ELR (cell line): Measurements from ENCODE around the gene CDH23.
A peak's percentile ranks its signal among the peaks of the same experiment; 100 is the strongest.

ENCODE experiments used
- DNase-seq: peaks from one replicate; pipeline ENCODE4 v3.0.0-alpha.2; 2015; ENCODE audit warnings: low read depth

Gene CDH23

GRCh38 chr10:71660313-71660712, 263.6 kb downstream of the CDH23 start:
- no peak for DNase-seq

GRCh38 chr10:71661060-71661622, 264.4 kb downstream of the CDH23 start:
- no peak for DNase-seq

GRCh38 chr10:71661779-71662336, 265.1 kb downstream of the CDH23 start:
- DNase-seq = no peak

- DNase-seq = peak; percentile 12
Measured at GRCh38 chr10:71663311-71663710, 266.6 kb downstream of the CDH23 start.

DNA sequence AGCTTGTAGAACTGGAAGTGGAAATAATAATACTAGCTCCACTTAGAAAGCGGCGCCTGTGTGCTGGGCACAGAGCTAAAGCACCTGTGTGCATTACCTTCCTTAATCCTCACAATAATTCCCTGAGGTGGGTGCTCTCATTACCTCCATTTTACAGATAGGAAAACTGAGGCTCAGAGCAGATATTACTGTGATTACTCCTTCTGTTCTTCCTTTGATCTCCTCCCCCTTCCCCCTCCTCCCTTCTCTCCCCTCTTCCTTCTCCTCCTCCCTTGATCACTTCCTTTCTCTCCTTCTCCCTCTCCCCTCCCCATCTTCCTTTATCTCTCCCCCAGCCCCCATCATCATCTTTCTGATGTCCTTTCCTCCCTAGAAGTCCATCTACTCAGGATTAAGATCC, 267.9 kb downstream of the CDH23 start:
- no peak for DNase-seq

DNA sequence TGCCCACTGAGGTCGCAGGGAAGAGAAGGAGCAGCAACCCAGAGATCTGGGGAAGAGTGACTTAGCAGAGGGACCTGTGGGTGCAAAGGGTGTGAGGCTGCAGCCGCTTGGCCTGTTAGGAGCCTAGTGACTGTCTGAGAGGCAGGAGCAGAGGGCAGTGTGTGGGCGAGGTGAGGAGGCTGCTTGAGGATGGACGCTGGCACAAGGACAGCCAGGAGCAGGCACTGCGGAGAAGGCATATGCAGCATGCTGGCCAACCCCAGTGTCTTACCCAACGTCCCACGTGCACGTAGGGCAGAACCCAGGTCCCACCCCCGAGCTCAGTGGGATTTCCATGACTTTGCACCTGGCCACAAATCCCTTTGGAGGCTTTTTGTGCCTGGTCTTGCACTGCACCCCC, 268.7 kb downstream of the CDH23 start:
- no peak for DNase-seq

DNA sequence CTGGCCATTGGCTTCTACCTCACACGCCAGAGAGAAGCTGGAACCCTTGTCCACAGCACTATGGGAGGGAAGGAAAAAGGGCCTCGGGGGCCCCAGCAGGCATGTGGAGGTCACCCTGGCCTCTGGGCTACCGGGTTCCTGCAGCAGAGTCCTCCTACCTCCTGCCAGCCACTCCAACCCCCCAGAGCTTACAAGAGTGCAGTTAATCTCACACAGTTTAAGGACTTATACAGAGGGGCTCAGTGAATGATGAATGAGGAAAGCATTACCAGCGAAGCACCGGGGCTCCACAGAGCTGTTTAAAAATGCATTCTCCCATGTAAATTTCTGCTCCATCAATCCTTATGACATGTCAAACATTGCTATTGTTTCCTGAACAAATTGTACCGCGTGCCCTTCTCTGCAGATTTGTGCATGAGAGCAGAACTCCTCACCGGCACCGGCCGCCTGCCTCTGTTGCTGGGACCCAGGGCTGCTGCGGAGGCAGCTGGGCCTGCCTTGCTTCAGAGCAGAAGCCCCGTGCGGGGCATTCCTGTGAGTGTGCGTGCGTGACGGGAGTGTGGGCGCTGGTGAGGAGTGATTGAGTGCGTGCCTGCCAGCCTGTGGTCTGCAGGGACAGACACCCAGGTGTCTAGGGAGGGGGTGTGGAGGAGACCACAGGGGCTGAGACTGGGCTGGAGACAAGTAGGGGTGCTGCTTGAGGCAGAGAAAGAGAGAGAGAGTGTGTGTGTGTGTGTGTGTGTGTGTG, 270.1 kb downstream of the CDH23 start:
- no peak for DNase-seq

DNA sequence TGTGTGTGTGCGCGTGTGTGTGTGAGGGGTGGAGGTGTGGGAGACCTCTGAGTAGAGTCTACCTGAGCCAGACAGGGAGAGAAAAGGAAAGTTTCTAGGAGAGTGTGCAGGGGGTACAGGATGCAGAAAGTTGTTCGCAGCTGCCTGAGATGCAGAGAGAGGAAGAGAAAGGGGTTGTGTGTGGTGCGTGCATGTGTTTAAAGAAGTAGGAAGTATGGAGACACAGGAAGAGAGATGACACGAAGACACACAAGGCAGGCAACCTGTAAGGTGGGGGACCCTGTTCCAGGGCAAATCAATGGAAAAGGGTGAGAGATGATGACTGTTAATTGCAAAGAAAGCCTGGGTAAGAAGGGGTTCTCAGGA, 270.6 kb downstream of the CDH23 start:
- DNase-seq = no peak

DNA sequence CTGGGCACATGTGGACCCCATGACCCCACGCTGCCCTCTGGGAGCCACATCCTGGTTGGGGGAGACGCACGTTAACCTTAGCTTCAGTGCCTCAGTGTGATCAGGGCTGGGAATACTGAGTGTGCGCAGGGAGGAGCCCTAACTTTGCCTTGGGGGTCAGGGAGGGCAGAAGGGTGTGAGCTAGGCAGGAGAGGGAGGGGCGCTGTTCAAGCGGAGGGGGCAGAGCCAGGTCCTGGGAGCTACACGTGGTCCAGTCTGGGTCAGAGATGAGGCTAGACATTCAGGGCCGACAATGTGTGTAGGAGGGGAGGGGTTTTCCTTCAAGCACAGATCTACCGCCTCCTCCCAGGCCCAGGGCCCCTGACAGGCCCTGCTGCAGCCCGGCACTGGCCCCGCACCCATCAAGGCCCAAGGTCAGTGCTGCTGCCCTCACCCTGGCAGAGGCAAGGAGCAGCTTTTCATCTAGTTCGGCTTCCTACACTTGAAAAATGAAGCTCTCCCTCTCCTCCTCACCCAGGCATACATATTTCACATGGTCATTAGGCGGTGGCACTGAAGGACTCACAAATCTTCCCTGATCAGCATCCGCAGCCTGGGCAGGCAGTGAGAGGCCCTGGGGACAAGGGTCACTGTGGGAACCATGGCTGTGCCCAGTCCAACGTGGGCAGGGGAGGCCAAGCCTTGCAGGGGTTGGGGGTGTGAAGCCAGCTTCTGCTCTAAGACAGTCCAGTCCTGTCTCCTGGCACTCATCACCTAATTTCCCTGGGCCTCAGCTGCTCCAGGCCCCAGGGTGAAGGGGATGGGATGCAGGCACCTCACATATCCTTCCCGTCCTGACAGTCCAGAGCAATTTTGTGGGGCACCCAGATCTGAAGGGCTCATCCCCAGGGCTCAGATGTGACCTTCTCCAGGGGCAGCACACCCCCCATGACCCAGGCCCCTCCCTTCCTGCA, 275.6 kb downstream of the CDH23 start:
- no peak for DNase-seq

GRCh38 chr10:71675295-71675970, 278.7 kb downstream of the CDH23 start:
- no peak for DNase-seq

- no peak for DNase-seq
Measured at GRCh38 chr10:71677261-71677660, 280.5 kb downstream of the CDH23 start.

- no peak for DNase-seq
Measured at GRCh38 chr10:71678057-71678805, 281.5 kb downstream of the CDH23 start.

DNA sequence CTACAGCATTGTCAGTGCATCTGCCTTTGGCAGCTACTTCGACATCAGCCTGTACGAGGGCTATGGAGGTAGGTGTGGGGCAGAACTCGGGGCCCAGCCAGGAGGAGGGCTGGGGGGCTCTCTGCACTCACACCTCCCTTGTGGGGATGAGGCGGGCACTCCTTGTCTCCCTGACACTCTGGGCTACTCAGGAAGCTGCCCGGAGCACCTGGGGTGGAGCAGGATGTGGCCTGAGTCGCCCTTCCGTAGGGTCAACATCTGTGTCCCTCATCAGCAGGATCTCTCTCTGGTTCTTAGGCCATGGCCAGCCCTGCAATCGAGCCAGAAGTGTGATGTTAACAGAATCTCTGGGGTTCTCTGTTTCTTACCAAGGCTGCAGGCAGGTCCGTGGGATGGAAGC, 282.7 kb downstream of the CDH23 start:
- no peak for DNase-seq

DNA sequence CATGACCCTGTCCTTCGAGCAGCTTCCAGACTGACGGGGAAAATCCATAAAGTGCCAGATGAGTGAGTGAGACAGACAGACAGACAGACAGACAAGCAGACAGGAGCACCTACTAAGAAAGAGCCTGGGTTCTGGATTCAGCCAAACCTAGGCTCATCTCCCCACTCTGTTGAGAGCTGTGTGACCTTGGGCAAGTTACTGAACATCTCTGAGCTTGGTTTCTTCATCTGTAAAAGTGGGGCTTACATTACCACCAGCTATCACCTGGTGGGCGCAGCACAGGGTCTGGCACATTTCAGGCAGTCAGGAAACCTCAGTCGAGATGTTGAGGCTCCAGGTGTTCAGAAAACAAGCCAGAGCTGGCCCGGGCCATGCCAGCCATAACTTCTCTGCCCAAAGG, 285.3 kb downstream of the CDH23 start:
- no peak for DNase-seq

DNA sequence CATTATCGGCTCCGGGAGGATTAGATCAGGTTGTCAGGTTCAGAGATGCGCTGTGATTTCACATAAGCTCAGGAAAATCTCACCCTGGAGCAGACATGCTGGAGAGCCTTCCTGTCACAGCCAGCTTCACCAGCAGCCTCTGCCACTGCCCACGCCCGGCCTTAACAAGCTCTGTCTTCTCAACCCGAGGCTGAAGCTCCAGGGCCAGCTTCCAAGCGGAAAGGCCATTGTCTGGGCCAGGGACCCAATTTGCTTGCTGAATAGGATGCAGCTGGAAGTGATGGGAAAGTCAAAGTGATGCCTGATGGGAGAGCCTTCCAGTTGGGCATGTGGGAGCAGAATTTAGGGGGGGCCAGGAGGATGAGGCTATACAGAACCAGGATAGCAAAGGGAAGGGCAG, 286.6 kb downstream of the CDH23 start:
- DNase-seq = no peak

- DNase-seq = peak; percentile 37
Measured at GRCh38 chr10:71684356-71685173, 287.8 kb downstream of the CDH23 start.

DNA sequence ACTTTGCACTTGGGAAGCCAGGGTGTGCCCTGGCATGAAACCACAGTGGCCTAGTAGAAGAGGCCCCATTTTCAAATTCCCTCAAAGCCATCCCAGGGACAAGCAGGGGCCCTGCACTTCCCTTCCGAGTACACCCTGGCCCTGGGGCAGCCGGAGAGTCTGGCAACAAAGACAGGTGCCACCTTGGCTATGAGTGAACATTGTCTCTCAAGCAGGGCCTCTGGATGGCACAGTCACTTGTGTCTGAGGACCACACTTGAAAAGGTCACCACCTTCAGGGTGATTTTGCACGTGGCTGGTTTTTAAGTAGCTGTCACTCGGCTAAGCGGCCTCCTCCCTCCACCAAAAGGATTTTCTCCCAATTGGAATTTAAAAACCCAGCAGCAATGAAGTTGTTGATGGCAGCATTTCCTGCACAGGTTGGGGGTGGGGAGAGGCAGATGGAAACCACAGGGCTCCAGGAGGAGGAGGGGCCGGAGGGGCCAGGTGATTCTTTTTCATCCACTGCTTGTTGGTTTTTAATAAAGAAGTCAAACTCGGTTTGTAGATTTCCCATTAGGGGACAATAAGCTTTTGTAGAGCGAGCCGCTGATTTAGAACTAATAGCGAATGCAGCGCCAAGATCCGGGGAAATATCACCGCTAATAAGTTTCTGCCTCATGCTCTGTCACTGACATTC, 289.0 kb downstream of the CDH23 start:
- no peak for DNase-seq

GRCh38 chr10:71687077-71687476, 290.4 kb downstream of the CDH23 start:
- DNase-seq = no peak

GRCh38 chr10:71687480-71687879, 290.8 kb downstream of the CDH23 start:
- DNase-seq = no peak

GRCh38 chr10:71688256-71688655, 291.5 kb downstream of the CDH23 start:
- no peak for DNase-seq
